Stimulated activated CD8-positive, alpha-beta memory T cell treated with anti-CD3 and anti-CD28 coated beads, Interleukin-4, amount 100 ng/mL, for 4 hours (primary cell): Measurements from ENCODE around the gene BHLHE23.

ENCODE experiments used
- DNase-seq, 2 donors: peaks; one replicate each; pipeline ENCODE4 v3.0.0-alpha.2; 2020; ENCODE audit warnings: low read depth in 2 of 2, low spot score in 1 of 2

BHLHE23 gene

DNA sequence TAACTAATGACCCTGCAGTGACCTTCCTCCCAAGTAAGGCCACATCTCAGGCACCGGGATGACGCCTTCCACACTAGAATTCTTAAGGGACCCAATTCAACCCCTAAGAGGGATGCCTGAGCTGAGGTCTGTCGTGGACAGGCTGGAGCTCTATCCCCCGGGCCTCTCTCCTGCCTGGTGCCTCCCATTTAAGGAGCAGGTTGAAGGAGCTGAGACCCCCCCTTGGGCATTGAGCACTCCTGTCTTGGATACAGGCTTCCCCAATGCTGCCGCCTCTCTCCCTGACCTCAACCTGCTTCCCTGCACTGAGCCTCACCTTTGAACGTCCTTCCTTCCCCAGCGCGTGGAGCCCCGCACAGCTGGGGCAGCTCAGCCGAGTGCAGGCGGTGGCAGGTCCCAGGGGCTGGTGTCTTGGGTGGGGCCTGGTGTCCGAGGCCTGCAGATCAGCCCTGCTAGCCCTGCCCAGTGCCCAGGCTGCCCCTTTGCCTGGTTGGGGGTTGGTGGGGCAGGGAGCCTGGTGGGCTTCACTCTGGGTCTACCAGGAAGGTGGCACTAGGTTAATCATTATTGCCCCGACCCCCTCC is 19.9 kb upstream of the BHLHE23 start:
- DNase-seq: no peak

DNA sequence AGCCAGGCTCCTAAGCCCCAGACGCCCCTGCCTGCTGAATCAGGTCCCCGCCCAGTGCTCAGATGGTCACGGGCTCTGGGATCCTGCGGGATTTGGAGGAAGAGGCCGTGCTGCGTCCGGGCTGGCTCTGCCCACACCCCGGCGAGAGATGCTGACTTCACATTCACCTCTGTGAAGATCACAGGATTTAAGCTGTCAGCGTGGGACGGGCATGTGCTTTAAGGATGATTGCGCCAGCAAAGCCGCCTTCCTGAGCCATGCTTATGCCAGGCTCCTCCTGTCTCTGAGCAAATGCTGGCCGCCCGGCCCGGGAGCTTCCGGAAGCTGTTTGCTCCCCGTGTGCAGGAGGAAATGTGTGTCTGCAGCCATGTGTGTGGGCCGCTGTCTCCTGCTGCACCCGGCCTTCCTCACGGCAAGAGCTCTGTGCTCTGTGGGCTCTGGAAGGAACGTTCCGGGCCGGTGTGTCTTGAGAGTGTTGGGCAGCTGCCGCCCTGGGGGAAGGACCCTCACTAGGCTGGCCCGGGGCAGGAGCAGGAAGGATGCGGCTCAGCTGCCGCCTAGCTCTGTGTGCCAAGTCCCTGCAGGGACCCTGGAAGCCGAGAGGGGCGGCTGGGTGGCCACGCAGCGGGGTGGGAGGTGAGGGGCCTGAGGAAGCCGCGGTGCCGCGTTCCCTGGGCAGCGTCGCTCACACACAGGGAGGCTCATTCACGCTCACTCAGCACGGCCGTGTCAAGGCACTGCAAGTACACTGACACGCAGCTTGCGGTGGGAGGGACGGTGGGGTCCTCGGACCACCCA is 19.0 kb upstream of the BHLHE23 start:
- no peak for DNase-seq

DNA sequence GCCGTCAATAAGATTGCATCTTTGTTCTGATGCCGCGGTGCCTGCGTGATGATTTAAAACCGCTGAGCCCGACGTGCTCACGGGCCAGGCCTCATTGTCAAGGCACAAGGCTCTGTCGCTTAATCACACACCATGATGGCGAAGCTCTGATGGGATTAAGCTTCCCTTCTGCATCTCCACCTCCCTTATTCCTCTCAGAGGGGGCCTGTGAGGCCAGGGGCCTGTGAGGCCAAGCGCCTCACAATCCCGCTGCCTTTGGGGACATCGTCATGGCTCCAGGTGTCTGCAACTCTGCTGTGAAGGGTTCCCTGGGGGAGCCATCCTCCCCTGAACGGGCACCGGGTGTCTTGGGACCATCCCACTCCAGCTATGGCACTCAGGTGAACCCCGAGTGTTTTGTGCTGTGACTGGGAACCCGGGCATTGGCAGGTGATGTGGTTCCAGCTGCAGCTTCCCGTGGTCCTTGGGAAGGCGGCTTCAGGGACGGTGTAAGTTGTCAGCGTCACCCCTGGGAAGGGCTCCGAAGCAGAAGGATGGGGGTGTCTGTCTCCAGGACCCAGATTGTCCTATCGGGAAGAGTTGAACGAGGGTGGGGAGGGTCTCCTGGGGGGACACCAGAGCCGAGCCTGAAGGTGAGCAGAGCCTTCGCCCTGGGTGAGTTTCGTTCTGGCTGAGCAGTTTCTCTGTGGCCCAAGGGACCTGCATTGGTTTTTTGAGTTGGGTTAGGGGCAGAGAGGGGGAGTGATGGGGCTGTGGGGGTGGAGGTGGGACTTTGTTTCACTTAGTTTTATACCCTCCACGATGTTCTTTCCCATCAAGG is 18.0 kb upstream of the BHLHE23 start:
- DNase-seq: no peak

DNA sequence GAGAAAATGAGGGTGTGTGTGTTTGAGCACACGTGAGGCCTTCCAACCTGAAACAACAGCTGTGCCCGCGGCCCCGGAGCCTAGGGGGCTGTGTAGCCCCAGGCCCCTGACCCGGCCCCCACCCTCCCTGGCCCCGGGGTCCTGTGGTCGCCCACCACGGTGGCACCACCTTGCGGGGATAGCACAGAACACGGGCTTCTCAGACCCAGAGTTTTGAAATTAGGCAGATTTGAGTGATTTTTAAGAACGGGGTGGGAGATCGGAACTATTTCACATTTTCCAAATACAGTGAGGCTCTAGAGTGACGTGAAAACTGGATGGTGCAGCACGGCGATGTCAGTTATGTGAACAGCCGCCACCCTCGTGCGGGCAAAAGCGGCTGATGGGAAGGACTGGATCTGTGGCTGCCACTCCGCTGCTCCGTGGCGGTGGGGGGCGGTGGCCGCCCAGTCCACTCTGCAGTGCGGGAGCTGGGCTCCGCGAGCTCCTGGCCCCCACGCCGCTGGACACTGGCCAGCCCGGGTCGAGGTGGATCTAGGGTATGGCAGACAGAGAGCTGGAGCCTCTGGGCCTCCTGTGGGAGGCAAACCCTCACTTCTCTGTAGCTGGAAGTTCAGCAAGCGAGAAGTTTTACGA is 17.3 kb upstream of the BHLHE23 start:
- no peak for DNase-seq

DNA sequence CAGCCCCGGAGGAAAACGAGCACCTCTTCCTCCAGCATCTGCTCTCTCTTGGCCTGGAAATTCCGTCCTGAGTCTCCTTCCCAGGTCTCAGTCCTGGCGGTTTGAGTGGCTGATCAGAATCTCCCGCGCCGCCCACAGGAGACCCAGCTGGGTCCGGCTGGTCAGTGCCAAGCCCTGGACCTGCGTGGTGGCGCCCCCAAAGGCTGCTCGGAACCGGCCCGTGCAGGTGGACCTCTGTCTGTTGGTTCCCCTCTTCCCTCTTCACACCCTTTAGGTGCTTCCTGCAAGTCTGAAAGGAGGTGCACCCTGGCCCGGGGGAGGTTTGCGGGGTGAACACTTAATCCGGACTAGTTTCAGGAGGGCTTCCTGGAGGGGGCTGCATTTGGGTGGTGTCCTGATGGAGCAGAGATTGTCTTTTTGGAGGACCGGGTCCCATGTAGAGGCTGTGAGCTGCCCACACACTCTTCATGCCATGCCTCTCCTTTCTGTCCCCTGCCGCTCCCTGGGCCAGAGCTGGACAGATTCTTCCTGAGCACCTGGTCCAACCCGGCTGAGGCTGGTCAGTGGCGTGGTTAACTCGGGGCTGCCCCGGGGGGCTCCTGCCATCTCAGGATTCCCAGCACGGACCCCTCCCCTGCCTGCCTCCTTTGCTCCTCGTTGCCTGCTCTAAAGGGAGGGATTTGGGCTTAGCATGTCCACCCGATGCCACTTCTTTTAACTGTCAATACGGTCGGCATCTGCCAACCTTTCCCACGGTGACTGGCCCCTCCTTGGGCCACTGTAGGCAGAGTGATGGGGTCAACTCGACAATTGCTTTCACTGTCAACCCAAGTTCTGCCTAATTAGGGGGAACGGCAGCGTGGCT is 16.5 kb upstream of the BHLHE23 start:
- no peak for DNase-seq

DNA sequence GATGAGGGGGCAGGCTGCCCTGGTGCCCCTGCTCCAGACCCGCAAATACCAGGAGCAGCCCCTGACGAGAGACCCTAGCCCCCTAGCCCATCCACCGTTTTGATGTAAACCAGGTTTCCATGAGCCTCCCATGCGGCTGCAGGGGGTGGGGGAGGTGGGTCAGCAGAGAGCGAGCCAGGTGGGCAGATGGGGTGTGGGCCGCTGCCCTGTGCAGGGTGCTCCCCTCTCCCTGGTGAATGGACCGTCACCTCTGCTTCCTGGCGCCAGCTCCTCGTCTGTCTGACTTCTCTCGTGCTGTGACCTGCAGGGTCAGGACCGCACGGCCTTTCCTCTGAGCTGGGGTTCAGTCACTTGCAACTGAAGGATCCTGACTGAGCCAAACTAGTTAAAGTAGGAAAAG is 15.7 kb upstream of the BHLHE23 start:
- DNase-seq: no peak

DNA sequence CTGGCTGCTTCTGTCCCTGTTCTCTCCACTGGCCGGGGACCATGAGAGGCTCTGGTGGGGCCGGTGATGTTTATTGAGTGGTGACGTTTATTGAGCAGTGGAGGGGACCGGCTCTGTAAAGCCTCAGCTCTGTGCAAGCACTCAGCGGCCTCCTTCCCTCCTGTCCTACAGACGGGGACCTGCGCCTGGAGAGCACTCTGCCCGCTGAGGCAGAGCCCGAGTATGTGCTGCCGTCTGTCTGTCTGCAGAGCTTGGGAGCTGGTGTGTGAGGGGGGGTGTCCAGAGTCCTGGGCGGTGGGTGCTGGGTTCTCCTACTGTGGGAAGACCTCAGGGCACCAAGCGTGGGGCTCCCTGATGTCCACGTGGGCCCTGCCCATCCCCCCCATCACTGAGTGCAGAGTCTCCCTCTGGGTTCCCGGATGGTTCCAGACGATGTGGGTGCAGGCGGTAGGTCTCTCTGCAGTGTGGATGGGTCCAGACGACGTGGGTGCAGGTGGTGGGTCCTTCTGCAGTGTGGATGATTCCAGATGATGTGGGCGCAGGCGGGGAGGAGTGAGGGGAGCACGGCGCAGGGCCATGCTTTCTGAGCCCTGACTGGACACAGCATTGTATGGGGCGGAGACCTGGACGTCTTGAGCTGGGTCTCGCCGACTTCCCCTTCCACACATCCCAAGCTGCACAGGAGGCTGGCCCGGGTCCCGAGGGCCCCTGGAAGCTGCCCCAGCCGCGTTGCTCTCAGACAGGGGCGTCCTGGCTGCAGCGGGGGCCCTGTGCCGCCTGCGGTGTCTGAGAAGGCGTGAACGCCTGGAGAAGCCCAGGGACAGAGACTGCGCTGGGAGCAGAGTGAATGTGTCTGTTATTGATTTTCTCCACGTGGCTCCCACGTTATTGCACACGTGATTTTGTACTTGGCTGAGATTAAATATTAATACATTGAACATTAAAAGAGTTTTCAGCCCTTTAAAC is 14.9 kb upstream of the BHLHE23 start:
- no peak for DNase-seq

DNA sequence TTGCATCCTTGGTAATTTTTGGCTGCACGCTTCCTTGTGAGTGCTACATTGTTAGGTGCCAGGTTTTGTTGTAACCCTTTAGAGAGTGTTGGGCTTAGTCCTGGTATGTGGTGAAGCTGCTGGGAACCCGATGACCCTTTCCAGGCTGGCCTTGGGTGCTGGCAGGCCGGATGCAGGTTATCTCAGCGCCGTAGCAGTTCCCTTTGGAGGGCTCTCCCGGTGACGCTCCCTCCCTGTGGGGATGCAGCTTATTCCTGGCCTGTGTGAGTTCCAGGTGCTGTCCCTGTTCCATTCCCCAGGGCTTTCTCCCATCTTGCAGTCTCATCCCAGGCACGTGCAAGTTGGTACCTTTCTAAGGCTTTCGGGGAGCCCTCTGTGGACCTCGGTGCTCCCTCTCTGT is 13.9 kb upstream of the BHLHE23 start:
- DNase-seq: no peak

DNA sequence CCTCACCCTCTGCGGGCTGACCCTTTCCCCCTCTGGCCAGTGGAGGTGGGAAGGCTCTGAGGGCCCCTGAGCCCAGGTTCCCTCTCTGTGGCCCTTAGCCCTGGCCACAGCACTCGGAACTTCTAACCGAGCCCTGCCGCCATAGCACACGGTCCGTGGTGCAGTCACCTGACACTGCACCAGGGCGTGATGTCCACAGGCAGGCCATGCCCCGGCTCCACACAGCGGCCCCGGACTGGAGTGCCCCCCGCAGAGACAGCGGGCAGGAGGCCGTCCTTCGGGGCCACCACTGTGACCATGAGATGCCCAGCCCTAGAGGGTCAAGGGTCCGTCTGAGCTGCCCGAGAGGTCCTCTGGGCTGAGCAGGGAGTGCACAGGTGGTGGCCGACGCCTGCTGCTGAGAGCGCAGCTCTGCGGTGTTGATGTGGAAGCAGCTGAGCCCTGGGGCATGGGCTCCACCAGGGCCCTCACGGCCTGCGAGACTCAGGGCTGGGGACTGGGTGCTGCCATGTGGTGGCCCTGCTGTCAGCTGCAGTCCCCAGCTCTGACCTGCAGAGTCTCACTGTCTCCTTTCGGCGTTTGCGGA is 11.2 kb upstream of the BHLHE23 start:
- no peak for DNase-seq

DNA sequence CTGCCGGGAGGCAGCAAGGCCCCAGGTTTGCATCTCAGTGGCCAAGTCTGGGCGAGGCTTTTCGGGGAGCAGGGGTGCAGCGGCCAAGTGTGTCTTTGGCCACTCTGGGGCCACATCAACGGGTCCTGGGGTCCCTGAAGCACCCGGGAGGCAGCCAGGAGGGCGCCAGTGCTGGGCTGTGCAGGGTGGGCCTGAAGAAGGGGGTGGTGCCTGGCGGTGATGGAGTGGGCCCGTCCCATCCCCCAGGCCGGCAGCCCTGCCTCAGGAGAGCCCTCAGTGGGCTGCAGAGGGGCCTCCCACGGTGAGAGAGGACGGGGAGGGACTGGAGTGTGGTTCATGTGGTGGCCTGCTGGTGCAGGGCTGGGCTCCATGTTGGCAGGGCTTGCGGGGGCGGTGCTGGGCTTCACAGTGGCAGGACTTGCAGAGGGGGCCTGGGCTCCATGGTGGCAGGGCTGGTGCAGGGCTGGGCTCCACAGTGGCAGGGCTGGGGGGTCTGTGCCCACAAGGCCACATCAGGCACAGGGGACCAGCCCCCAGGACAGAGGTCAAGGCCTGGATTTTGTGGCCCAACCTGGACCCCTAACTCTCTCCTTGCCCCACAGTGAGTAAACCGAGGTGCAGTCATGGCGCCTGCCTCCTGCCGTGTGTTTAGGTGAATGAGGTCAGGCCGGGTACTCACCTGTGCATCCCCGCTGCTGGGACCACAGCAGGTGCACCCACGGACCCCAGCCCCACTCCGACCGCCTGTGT is 10.5 kb upstream of the BHLHE23 start:
- DNase-seq: no peak

DNA sequence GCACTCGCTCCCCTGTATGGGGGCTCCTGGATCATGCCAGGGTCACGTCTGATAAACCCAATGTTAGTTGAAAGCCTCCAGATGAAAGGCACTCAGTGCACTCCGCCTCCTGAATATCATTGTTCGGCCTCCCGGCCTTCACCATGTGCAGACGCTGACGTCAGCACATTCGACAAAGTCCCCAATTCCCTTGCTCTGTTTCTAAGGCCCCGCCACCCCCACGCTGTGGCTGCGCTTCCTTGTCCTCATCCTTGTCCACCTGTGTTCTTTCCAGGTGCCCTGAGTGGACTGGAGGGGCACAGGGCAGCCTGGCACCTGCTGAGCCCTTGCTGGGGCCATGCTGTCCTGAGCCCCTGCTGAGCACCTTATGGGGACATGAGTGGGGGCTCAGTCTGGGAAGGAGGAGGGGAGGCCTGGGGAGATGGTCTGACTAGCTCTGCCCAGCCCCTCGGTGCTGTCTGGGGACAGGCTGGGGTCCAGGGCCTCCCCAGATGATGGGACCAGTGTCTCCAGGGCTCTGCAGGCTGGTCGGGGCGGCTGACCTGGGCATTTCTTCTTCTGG is 9.8 kb upstream of the BHLHE23 start:
- DNase-seq: no peak

DNA sequence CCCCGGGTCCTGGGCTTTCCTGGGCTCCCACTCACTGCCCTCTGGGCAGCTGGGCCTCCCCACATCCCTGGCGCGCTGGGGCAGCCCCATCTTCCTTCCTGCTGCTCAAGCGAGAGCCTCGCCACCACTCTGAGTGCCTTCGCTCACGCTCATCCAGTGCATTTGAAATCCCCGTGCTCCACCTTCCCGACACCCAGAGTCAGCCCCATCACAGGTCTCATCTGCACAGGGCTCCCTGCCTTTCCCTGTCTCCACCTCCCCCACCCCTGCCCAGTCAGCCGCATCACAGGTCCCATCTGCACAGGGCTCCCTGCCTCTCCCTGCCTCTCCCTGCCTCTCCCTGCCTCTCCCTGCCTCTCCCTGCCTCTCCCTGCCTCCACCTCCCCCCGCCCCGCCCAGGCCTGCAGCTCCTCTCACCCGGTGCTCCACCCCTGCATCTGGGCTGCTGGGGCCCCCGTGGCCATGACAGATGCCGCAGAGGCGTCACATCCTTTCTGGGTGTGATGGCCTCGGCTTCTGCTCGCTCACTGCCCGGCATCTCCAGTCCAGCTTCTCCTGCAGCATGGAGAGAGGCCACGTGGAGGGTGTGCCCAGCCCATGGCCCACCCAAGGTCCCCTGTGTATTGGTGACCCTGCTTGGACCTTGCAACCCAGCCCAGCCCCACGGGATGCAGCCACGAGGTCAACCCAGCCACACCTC is 9.0 kb upstream of the BHLHE23 start:
- no peak for DNase-seq

DNA sequence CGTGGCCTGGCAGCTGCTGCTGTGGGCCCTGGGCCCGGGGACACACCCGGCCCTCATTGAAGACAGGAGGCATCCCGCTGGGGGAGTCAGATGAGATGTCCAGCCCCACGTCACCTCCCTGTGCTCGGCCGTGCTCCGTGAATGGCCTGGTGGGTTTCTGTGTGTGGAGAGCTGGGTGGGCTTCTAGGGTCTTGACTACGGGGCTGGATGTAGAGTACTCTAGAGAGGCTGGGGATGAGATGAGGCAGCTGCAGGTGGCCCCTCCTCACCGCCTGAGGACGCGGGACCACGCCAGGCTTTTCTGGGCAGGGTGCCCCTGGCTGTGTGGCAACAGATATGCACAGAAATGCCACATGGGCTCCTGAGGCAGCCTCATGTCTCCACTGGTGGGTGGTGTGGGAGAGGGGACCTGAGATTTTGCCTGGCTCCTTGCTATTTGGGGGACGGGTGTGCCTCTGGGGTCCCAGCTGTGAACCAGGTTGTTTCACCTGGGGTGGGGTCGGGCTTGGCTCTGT is 8.4 kb upstream of the BHLHE23 start:
- no peak for DNase-seq

DNA sequence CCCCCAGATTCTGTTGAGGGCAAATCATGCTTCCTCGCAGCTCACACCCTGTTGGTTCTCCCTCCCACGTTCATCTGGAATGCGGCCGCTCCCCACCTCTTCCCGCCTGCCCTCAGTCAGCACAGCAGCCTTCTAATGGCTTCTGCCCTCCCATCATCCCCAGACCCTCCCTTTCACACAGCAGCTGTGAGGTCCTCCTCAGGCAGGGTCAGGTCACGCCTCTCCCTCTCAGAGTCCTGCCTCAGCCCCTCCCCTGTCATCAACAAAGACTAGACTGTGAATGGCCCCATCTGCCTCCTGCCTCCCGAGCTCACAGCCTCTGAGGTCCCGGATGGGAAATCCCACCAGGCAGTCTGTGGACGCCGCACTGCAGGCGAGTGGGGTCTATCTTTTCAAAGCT is 7.9 kb upstream of the BHLHE23 start:
- DNase-seq: no peak

DNA sequence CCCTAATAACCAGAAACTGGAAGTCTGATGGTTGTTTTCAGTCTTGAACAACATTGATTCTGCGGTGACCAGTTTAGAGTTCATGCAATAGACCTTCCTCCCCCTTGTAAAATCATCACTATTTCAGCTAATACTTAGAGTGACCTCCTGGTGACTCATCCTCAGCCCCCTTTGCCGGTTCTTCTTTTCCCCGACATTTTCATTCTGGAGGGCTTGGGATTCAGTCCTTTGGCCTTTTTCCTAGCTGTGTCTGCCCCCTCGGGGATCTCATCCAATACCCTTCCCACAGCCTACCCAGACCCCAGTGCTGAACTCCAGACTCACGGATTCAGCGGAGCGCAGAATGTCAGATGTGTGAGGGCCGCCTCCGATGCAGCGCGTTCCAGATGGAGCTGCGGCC is 7.5 kb upstream of the BHLHE23 start:
- DNase-seq: no peak

DNA sequence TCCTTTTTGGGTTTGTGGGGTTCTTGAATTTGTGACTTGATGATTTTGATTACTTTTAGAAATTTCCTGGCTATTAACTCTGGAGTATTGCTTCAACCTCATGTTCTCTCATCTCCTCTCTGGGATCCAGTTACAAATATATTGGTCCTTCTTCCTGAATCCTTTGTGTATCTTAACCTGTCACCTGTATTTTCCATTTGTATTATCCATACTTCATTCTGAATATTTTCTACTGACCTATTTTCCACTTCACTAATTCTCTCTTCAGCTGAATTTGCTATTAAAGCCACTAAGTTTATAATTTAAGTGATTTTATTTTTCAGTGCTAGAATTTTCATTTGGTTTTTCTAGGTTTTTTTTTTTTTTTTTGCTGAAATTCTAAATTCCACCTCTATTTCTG is 6.4 kb upstream of the BHLHE23 start:
- no peak for DNase-seq

DNA sequence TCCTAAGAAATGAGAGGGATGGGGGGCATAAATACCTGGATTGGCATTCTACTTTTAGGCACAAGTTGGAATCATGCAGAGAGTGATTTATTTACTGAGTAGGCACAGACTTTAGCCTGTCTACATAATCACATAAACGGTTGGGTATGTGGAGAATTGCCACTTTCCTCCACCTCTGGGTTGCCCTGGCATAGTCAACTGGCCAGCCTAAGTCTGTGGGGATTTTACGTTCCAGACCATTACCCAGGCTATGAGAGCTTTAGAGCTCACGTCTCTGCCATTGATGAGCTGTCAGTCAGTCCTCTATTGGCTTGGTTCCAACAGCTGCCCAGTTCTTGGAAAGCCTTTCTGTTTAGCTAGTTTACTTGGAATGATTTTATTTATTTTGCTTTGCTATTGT is 5.0 kb upstream of the BHLHE23 start:
- DNase-seq: no peak
